ENCODE data around the gene POU2F1. TPM values are rescaled to one million over a fixed set of nuclear protein-coding genes. Genes with fewer than 3 reads are reported as not detected.

POU2F1 gene
- total RNA-seq, 3 donors from 2014 or later, result 9.0 to 9.9 (median 9.0) TPM

DNA sequence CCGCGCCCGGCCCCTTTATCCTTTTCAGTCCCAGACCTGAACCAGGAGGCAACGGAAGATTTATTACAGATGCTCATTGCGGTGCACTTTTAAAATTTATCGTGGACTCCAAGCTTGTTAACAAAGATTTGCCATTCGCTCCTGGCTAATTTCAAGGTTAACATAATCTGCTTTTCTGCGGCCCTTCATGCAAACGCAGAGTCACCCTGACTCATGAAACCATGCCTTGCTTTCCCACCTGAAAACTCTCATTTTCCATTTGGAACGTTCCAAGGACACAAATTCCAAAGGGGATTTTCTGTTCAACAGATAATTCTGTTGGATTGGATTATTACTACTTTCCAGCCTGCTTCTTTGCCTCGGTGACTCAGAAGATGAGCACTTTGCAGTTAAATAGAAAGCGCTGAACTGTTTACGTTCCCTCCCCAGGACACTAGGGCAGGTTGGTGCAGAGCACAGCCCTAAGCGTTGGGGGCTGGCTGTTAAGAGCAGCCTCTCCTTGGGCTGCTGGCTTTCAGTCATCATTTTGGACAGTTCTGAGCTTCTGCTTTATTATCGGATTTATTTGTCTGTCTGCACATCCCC, 246.5 kb downstream of the POU2F1 start:
- H3K9me3 Mint-ChIP-seq, result no peaks in the 10 kb centered on the region
- H3K4me3 Mint-ChIP-seq, result peak overlapping the region; percentile 27
- ATAC-seq (peak; percentile 81 to 83), DNase-seq (no peak)
- peaks cover 70% of the 10 kb centered on the region for H3K4me1 Mint-ChIP-seq (ENCODE audit: low read depth)
- H3K27me3 Mint-ChIP-seq (ENCODE audit: low read depth), result no peaks in the 10 kb centered on the region
- H3K36me3 Mint-ChIP-seq (ENCODE audit: insufficient read depth), result peaks cover 5% of the 10 kb centered on the region

DNA sequence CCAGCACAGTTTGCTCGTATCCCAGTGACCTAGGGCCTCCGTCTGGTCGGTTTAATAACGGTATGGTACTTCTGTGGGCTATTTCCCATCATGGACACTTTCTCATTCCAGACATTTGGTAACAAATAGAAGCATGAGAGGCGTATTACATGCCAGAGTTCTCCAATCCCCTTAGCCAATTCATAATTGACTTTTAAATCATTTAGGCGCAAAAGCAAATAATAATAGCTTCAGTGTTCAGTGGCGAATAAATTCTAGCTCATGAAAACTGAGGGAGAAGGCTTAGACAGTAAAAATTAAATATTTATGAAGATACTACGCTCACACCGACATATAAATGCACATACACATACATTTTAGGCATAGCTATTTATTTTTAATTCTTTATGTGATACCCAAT, 247.1 kb downstream of the POU2F1 start:
- peak in 1 of 2 donors; percentile 3 for ATAC-seq
- Mint-ChIP-seq H3K4me1 (ENCODE audit: low read depth) (peaks cover 74% of the 10 kb centered on the region), H3K36me3 (ENCODE audit: insufficient read depth) (peaks cover 5% of the 10 kb centered on the region), H3K4me3 (peak overlapping the region; percentile 27), H3K9me3 (no peaks in the 10 kb centered on the region), H3K27me3 (ENCODE audit: low read depth) (no peaks in the 10 kb centered on the region)
- no peak for DNase-seq

GRCh38 chr1:167469280-167469965, 248.7 kb downstream of the POU2F1 start:
- peaks cover 78% of the 10 kb centered on the region for H3K4me1 Mint-ChIP-seq (ENCODE audit: low read depth)
- no peaks in the 10 kb centered on the region for H3K27me3 Mint-ChIP-seq (ENCODE audit: low read depth)
- H3K36me3 Mint-ChIP-seq (ENCODE audit: insufficient read depth), result peaks cover 5% of the 10 kb centered on the region
- H3K4me3 Mint-ChIP-seq, result no peak overlapping the region
- DNase-seq (no peak), ATAC-seq (no peak)
- H3K9me3 Mint-ChIP-seq, result no peaks in the 10 kb centered on the region

DNA sequence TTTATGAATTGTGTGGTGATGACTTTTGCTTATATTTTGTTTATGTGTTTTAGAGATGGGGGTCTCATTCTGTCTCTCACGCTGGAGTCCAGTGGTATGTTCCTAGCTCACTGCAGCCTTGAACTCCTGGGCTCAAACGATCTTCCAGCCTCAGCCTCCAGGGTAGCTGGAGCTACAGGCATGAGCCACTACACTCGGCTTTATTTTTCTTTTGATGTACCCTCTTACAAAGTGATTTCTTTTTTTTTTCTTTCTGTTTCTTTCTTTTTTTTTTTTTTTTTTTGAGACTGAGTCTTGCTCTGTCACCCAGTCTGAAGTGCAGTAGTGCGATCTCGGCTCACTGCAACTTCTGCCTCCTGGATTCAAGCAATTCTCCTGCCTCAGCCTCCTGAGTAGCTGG, 250.9 kb downstream of the POU2F1 start:
- no peak for ATAC-seq
- no peaks in the 10 kb centered on the region for H3K9me3 Mint-ChIP-seq
- peaks cover 76% of the 10 kb centered on the region for H3K4me1 Mint-ChIP-seq (ENCODE audit: low read depth)
- H3K27me3 Mint-ChIP-seq (ENCODE audit: low read depth), result no peaks in the 10 kb centered on the region
- H3K4me3 Mint-ChIP-seq, result peak overlapping the region; percentile 19
- DNase-seq, result no peak
- H3K36me3 Mint-ChIP-seq (ENCODE audit: insufficient read depth), result peaks cover 2% of the 10 kb centered on the region

DNA sequence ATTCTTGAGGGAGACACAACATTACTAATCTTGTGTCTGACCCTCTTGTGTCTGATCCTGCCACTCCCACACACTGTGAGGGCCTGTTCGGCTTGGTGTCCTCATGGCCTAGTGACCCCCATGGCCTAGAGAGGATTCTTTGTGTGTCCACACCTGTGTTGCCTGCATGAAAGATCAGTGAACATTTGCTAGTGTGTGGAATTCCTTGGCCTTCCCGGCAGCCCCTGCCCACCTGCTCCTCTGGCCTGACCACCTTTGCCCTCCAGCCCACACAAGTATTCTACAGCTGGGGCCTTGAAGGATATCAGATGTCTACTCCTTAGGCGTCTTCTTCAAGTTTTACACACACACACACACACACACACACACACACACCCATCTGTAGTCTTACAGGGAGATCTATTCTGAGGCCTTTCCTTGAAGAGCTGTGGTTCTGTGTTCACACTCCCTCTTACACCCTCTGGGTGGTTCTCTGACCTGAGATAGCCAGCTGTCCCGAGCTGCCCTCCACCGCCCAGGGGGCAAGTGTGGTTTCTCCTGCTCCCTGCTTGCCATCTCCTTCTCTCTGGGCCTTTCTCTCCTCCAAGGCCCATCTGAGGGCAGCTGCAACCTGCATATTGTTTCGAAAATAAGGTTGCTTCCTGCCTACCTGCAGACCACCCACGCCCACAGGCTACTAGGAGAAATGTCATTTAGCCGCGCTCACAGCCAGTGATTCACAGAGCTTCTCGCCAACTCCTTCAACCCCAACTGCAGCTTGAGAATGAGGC, 252.3 kb downstream of the POU2F1 start:
- H3K4me3 Mint-ChIP-seq, result peak overlapping the region; percentile 76

GRCh38 chr1:167473761-167474160, 253.1 kb downstream of the POU2F1 start:
- peaks cover 78% of the 10 kb centered on the region for H3K4me1 Mint-ChIP-seq (ENCODE audit: low read depth)
- no peaks in the 10 kb centered on the region for H3K27me3 Mint-ChIP-seq (ENCODE audit: low read depth)
- peaks cover 21% of the 10 kb centered on the region for H3K36me3 Mint-ChIP-seq (ENCODE audit: insufficient read depth)
- ATAC-seq (peak; percentile 20 to 37), DNase-seq (no peak)
- H3K4me3 Mint-ChIP-seq, result peak overlapping the region; percentile 76
- no peaks in the 10 kb centered on the region for H3K9me3 Mint-ChIP-seq

More for the DNA sequence above, 252.3 kb downstream of the POU2F1 start:
- DNase-seq (peak; percentile 53), ATAC-seq (peak; percentile 50 to 54)
- H3K27me3 Mint-ChIP-seq (ENCODE audit: low read depth), result no peaks in the 10 kb centered on the region
- H3K36me3 Mint-ChIP-seq (ENCODE audit: insufficient read depth), result peaks cover 14% of the 10 kb centered on the region
- no peaks in the 10 kb centered on the region for H3K9me3 Mint-ChIP-seq
- peaks cover 80% of the 10 kb centered on the region for H3K4me1 Mint-ChIP-seq (ENCODE audit: low read depth)

DNA sequence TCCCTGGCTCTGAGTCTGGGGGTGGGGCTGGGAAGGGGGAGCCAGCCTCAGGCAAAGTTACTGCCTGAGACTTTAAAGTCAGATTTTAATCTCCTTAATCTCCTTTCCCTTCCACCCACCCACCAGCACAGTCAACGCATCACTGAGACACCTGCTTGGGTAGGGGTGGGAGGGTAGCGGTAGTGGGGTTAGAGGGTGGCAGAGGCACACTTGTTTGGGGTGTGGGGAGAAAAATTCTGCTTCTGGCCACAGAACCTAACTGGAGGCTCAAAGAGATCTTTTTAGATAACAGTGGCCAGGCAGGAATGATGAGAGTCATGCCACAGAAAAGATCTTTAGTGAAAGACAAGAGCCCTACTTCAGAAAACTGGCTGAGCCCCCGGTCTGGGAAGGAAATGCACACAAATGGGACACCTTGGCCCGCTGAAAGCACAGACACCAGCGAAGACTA, 253.5 kb downstream of the POU2F1 start:
- no peaks in the 10 kb centered on the region for H3K27me3 Mint-ChIP-seq (ENCODE audit: low read depth)
- H3K4me3 Mint-ChIP-seq, result peak overlapping the region; percentile 76
- H3K4me1 Mint-ChIP-seq (ENCODE audit: low read depth), result peaks cover 78% of the 10 kb centered on the region
- H3K9me3 Mint-ChIP-seq, result no peaks in the 10 kb centered on the region
- DNase-seq (peak; percentile 52), ATAC-seq (peak; percentile 75 to 82)
- H3K36me3 Mint-ChIP-seq (ENCODE audit: insufficient read depth), result peaks cover 22% of the 10 kb centered on the region

DNA sequence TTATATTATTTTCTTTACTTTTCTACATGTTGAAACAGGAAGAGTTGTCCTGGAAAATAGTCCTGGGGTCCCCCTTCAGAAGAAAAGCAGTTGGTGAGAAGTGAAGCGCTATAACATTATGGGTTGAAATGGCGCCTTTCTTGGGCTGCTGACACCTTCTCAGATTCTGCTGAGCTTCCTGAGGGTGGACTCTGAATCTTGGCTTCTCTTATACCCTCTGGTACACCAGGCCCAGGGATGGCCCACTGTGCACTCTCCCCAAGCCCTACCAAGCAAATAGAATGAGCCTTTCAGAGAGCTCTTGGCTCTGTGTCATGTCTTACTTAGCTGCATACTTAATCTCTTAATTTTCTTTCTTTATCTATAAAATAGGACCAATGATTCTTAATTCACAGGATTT, 255.4 kb downstream of the POU2F1 start:
- no peak for ATAC-seq
- peaks cover 29% of the 10 kb centered on the region for H3K36me3 Mint-ChIP-seq (ENCODE audit: insufficient read depth)
- DNase-seq, result no peak
- H3K4me3 Mint-ChIP-seq, result no peak overlapping the region
- H3K27me3 Mint-ChIP-seq (ENCODE audit: low read depth), result no peaks in the 10 kb centered on the region
- H3K4me1 Mint-ChIP-seq (ENCODE audit: low read depth), result peaks cover 86% of the 10 kb centered on the region
- H3K9me3 Mint-ChIP-seq, result no peaks in the 10 kb centered on the region

Other genes with a start within 250 kb of the POU2F1 start
- 1 to 10 TPM; 3.8 to 6.2 (median 4.8) TPM for gene ILDR2, start 245.3 kb upstream of the POU2F1 start, total RNA-seq
- gene MAEL, start 231.6 kb upstream of the POU2F1 start, total RNA-seq, result under 1 TPM in 1 of 3 donors, not detected in 2; 0.18 TPM
- under 1 TPM; 0.16 to 0.45 (median 0.20) TPM for gene GPA33, start 130.5 kb upstream of the POU2F1 start, total RNA-seq
- not detected for gene STYXL2, start 126.8 kb upstream of the POU2F1 start, total RNA-seq